Kidney epithelial cell (primary cell): ENCODE measurements around the gene ITGBL1. TPM values are rescaled to one million over a fixed set of nuclear protein-coding genes. Genes with fewer than 3 reads are reported as not detected.
"Not testable (repeated sequence)": the region's sequence is repeated elsewhere in the genome, so short reads cannot be mapped to it uniquely, and the experiment has no call there.

ENCODE experiments used
- DNase-seq: peaks from one replicate; pipeline ENCODE4 v3.0.0-alpha.2; 2010; ENCODE audit warnings: low read depth
- H3K27me3 ChIP-seq: 2 replicates; pipeline ENCODE4 v1.6.0; 2011; ENCODE audit warnings: low read length; ENCODE audit not compliant: control insufficient read depth, insufficient read depth
- H3K36me3 ChIP-seq: 2 replicates; pipeline ENCODE4 v1.5.1; 2011; ENCODE audit warnings: low read length; ENCODE audit not compliant: control insufficient read depth, insufficient read depth
- H3K4me3 ChIP-seq: 2 replicates; pipeline ENCODE4 v1.5.1; 2011; ENCODE audit warnings: low read depth, mild to moderate bottlenecking, control low read depth, low read length
- total RNA-seq: library from RNA; depleted of rRNA; stranded (reverse); fragments of >200 nt; gene quantifications from 2 replicates; pipeline ENCODE4 v1.2.3, GENCODE V29; 2015
- TF ChIP-seq, protein P1 (sequence below): IDR thresholded peaks from 2 replicates; pipeline ENCODE4 v1.5.1; 2011; ENCODE audit warnings: mild to moderate bottlenecking, moderate library complexity, low read length, control low read depth, inconsistent platforms; ENCODE audit not compliant: insufficient read depth, poor library complexity, severe bottlenecking

The ITGBL1 gene
- total RNA-seq, 1 donor from 2014 or later: 0.21 TPM

DNA sequence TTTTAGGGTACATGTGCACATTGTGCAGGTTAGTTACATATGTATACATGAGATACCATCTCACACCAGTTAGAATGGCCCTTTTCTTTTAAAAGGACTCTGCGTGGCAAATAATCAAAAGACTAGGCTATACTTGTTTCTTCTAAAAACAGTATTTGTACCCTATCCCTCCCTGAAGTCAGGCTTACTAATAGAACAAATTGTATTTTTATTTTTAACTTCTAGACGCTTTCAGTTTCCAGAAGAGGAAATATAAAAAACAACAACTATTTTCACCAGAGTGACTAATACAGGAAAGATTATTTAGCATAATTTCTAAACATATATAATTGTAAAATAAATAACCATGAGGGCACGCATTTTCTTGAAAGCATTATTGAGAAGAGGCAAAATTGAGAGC, 83.6 kb downstream of the ITGBL1 start:
- TF ChIP-seq, protein P1, sequence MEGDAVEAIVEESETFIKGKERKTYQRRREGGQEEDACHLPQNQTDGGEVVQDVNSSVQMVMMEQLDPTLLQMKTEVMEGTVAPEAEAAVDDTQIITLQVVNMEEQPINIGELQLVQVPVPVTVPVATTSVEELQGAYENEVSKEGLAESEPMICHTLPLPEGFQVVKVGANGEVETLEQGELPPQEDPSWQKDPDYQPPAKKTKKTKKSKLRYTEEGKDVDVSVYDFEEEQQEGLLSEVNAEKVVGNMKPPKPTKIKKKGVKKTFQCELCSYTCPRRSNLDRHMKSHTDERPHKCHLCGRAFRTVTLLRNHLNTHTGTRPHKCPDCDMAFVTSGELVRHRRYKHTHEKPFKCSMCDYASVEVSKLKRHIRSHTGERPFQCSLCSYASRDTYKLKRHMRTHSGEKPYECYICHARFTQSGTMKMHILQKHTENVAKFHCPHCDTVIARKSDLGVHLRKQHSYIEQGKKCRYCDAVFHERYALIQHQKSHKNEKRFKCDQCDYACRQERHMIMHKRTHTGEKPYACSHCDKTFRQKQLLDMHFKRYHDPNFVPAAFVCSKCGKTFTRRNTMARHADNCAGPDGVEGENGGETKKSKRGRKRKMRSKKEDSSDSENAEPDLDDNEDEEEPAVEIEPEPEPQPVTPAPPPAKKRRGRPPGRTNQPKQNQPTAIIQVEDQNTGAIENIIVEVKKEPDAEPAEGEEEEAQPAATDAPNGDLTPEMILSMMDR: no peak
- H3K4me3 ChIP-seq: no peak overlapping the region
- H3K27me3 ChIP-seq: no peaks in the 10 kb centered on the region
- no peaks in the 10 kb centered on the region for H3K36me3 ChIP-seq
- DNase-seq: no peak

DNA sequence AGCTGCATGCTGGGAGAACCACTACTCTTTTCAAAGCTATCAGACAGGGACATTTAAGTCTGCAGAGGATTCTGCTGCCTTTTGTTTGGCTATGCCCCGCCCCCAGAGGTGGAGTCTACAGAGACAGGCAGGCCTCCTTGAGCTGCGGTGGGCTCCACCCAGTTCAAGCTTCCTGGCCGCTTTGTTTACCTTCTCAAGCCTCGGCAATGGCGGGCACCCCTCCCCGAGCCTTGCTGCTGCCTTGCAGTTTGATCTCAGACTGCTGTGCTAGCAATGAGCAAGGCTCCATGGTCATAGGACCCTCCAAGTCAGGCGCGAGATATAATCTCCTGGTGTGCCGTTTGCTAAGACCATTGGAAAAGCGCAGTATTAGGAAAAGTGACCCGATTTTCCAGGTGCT, 92.1 kb downstream of the ITGBL1 start:
- H3K4me3 ChIP-seq, DNase-seq, H3K27me3 ChIP-seq, H3K36me3 ChIP-seq: not testable (repeated sequence)

DNA sequence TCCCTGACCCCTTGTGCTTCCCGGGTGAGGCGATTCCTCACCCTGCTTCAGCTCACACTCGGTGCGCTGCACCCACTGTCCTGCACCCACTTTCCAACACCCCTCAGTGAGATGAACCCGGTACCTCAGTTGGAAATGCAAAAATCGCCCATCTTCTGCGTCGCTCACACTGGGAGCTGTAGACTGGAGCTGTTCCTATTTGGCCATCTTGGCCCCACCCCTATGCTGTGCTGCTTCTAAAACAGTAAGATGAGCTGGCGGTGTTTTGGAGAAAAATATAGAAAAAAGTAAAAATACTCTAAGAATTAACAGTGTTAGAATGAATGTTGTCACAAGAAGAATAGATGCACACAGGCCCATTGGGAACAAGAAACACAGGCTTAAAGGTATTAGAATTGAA, 92.5 kb downstream of the ITGBL1 start:
- H3K4me3 ChIP-seq: no peak overlapping the region
- TF ChIP-seq, protein P1: no peak
- no peak for DNase-seq
- no peaks in the 10 kb centered on the region for H3K36me3 ChIP-seq
- no peaks in the 10 kb centered on the region for H3K27me3 ChIP-seq

- no peak overlapping the region for H3K4me3 ChIP-seq
- no peak for DNase-seq
- TF ChIP-seq, protein P1: no peak
- no peaks in the 10 kb centered on the region for H3K27me3 ChIP-seq
- H3K36me3 ChIP-seq: no peaks in the 10 kb centered on the region
Observed at GRCh38 chr13:101545521-101545920, 93.0 kb downstream of the ITGBL1 start.

GRCh38 chr13:101552286-101552685, 99.8 kb downstream of the ITGBL1 start:
- no peak for DNase-seq
- Histone ChIP-seq H3K36me3 (no peaks in the 10 kb centered on the region), H3K4me3 (no peak overlapping the region), H3K27me3 (no peaks in the 10 kb centered on the region)
- TF ChIP-seq, protein P1: no peak

DNA sequence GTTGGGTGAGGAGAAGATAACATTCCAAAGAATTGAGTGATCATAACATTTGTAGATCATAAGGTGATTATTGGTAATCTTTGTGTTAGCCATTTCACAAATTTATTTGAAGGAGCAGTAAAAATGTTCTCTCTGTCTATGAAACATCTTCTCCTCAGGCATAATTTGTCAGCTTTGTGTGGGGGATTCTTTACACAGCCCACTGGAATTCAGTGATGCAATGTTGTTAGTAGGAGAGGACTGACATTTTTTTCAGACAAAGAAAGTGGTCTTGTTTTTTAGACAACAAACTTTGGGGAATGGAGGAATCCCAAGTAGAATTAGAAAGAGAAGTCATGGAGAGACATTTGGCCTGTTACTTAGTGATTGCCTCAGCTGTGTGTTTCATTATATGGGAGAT, 100.3 kb downstream of the ITGBL1 start:
- Histone ChIP-seq H3K27me3 (no peaks in the 10 kb centered on the region), H3K4me3 (no peak overlapping the region), H3K36me3 (no peaks in the 10 kb centered on the region)
- TF ChIP-seq, protein P1: no peak
- DNase-seq: no peak
